SK-MEL-5 (cell line): ENCODE data around the gene PPFIBP1. TPM values are rescaled to one million over a fixed set of nuclear protein-coding genes. Genes with fewer than 3 reads are reported as not detected.

Experiments used
- DNase-seq: peaks from one replicate; pipeline ENCODE4 v3.0.0-alpha.2; 2016; ENCODE audit warnings: low read depth, low spot score
- in situ Hi-C: cut with HindIII; loops from 2 replicates; pipeline ENCODE4 v1.10.0; 2016; ENCODE audit warnings: low sequenced_read_pairs, high pct_unique_total_duplicates, low pct_unique_long_range_greater_than_20kb
- total RNA-seq: library from RNA; depleted of rRNA; stranded (reverse); fragments of >200 nt; shearing (Covaris generic); gene quantifications from 2 replicates; pipeline ENCODE4 v1.2.3, GENCODE V29; 2014

The PPFIBP1 gene
- total RNA-seq, 1 experiment from 2014 or later: 55.8 TPM

GRCh38 chr12:27552886-27553560, 29.0 kb downstream of the PPFIBP1 start:
- peak; percentile 96 for DNase-seq
- in situ Hi-C loops: no loop called here

GRCh38 chr12:27553941-27554340, 29.9 kb downstream of the PPFIBP1 start:
- in situ Hi-C loops: no loop called here
- no peak for DNase-seq

GRCh38 chr12:27554421-27555186, 30.6 kb downstream of the PPFIBP1 start:
- DNase-seq: peak; percentile 93
- in situ Hi-C loops: no loop called here

GRCh38 chr12:27555361-27555760, 31.4 kb downstream of the PPFIBP1 start:
- peak; percentile 90 for DNase-seq

GRCh38 chr12:27555925-27556778, 32.1 kb downstream of the PPFIBP1 start:
- in situ Hi-C loops: no loop called here
- peak; percentile 52 for DNase-seq

More at GRCh38 chr12:27555361-27555760, 31.4 kb downstream of the PPFIBP1 start:
- in situ Hi-C loops: no loop called here

- no peak for DNase-seq
Measured at GRCh38 chr12:27560126-27560525, 36.1 kb downstream of the PPFIBP1 start.

DNA sequence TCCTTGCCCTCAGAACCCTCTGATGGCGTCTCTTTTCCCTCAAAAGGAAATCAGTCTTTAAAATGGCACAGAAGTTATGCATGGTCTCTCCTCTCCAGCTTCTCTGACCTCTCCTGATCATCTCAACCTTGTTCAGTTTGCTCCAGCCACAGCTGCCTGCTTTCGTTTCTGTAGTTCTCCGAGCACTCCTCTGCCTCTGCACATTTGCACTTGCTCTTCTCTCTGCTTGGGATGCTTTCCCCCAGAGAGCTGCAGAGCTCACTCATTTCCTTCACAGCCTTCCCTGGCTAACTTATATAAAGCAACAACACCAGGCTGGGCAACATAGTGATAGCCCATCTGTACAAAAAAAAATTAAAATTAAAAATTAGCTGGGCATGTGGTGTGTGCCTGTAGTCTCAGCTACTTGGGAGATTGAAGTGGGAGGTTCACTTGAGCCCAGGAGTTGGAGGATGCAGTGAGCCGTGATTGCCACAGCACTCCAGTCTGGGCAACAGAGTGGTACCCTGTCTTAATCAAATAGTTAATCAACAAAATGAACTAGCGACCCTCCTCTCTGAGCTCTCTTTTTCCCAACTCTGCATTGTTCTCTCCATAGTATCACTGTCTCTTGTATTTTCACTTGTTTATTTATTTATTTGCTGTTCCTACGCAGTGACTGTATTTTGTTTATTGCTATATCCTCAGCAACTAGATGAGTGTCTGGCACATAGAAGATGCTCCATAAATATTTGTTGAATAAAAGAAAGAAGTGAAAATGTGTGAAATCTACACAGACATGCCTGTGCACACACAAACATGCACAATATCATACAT, 37.7 kb downstream of the PPFIBP1 start:
- in situ Hi-C loops: no loop called here
- DNase-seq: no peak

More at GRCh38 chr12:27560126-27560525, 36.1 kb downstream of the PPFIBP1 start:
- in situ Hi-C loops: no loop called here

DNA sequence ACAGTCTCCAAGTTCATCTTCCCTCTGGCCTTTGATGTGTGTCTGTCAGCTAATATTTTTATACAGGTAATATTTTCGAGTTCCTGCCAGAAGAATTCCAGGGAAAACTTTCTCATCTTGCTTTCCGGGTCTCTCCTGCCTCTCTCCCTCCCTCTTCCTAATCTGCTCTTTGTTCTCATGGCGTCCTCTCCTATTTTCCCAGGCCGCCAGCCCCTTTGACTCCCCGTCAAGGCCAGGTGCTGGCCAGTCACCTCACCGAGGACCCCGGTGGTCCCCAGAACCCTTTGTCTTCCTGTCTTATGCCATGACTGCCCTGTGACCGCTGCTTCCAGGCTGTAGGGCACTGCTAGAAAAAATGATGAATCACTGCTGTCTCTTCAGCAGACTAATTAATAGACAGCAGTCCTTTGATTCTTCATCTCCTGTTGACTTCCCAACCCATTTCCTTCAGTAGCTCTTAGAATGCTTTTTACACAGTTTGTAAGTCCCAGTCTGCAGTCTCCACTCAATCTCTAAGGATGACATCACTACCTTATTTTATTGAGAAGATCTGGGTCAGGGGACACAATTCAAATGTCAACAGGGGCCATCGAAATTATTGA, 40.7 kb downstream of the PPFIBP1 start:
- in situ Hi-C loops: no loop called here
- peak; percentile 77 for DNase-seq

- in situ Hi-C loops: no loop called here
- DNase-seq: no peak
Measured at GRCh38 chr12:27566159-27566558, 42.2 kb downstream of the PPFIBP1 start.

DNA sequence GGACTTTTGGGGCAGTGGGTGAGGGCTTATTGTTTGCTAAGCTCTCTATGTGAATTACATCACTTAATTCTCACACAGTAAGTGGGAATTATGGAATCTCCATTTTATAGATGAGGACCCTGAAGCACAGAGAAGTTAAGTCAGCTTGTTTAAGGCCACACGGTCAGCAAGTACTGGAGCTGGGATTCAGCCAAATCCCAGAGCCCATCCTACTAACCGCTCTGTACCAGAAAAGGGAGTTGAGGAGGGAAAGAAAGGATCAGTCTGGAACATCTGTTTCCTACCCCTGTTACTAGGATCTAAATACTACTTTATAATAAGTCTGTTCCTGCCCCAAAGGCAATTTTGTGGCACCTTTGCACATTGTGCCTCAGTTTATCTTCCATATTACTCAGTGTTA, 42.6 kb downstream of the PPFIBP1 start:
- in situ Hi-C loops: no loop called here
- no peak for DNase-seq

- in situ Hi-C loops: no loop called here
- no peak for DNase-seq
Measured at GRCh38 chr12:27571463-27571862, 47.5 kb downstream of the PPFIBP1 start.

GRCh38 chr12:27572486-27573255, 48.7 kb downstream of the PPFIBP1 start:
- no peak for DNase-seq
- in situ Hi-C loops: no loop called here

GRCh38 chr12:27573972-27574371, 50.0 kb downstream of the PPFIBP1 start:
- in situ Hi-C loops: no loop called here
- peak; percentile 57 for DNase-seq

DNA sequence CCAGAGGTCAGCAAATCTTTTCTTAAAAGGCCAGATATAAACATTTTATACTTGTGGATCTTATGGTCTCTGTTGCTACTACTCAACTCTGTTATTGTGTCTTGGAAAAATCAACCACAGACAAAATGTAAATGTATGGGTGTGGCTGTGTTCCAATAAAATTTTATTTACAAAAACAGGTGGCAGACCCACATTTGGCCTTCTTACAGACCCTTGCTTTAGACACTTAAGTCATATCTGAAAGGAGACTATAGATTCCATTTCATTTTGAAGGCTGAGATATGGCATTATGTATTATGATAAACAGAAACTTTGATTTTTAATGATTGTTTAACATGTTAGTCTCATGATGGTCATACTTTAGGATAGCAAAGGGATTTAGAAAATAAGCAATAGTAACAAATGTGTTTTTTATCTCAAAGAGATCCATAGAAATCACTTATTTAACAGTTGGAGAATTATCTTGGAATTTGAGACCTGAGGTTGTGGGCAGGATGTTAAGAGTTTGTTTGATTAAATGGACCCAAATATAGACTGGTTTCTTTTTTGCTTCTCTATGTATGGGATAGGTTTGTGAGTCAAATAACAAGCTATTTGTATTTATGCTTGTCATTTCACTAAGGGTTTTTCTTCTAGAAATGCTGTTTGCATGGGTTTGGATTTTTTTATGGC, 51.2 kb downstream of the PPFIBP1 start:
- DNase-seq: no peak
- in situ Hi-C loops: no loop called here

DNA sequence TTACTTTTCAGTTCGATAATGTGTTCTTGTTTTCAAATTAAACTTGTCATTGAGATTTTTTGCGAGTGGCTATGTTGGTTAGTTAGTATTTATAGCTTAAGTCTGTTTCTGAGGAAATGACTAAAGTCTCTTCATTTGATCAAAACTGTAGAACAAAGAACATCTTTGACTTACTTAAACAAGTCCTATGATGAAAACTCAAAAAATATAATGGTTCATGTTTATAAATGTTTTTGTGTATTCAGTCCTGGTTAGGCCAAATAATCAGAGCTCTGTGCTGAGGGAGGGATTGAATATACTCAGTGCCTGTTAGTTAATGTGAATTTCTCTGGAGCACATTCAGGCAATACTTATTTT, 51.7 kb downstream of the PPFIBP1 start:
- DNase-seq: peak; percentile 95
- in situ Hi-C loops: no loop called here
